Natural killer cell (primary cell): ENCODE results near the gene THSD4. TPM values are rescaled to one million over a fixed set of nuclear protein-coding genes. Genes with fewer than 3 reads are reported as not detected.
"Not testable (repeated sequence)": the region's sequence is repeated elsewhere in the genome, so short reads cannot be mapped to it uniquely, and the experiment has no call there.

ENCODE experiments used
- ATAC-seq, 3 donors: fragments of 150-1000 bp in 2 of 3; fragments of 200-7000 bp in 1 of 3; cut with Tn5 transposase; 1 replicate in 1 of 3; 2 replicates in 2 of 3; pipeline ENCODE4 v1.10.0; 2021; ENCODE audit warnings: mild to moderate bottlenecking in 2 of 3, moderate library complexity in 2 of 3
- DNase-seq, 2 donors: peaks; one replicate each; pipeline versions ENCODE4 v3.0.0 to v3.0.0-alpha.2; 2013 to 2021; ENCODE audit warnings: mixed read lengths in 1 of 2
- H3K27ac ChIP-seq: one replicate; pipeline ENCODE4 v1.5.1; 2013; ENCODE audit warnings: mild to moderate bottlenecking, low read length
- H3K27me3 ChIP-seq: one replicate; pipeline ENCODE4 v1.6.1; 2013; ENCODE audit warnings: low read length; ENCODE audit not compliant: control insufficient read depth, insufficient read depth
- H3K36me3 ChIP-seq: one replicate; pipeline ENCODE4 v1.6.1; 2013; ENCODE audit warnings: low read length; ENCODE audit not compliant: control insufficient read depth, insufficient read depth
- H3K4me1 ChIP-seq: one replicate; pipeline ENCODE4 v1.6.1; 2013; ENCODE audit warnings: low read length; ENCODE audit not compliant: control insufficient read depth, insufficient read depth
- H3K4me3 ChIP-seq: one replicate; pipeline ENCODE4 v1.5.1; 2013; ENCODE audit warnings: low read length
- H3K9me3 ChIP-seq: one replicate; pipeline ENCODE4 v1.6.1; 2013; ENCODE audit warnings: low read length; ENCODE audit not compliant: control insufficient read depth, insufficient read depth
- H3K27ac Mint-ChIP-seq, 2 donors: one replicate each; pipeline ENCODE4 v1.8.0; 2022; ENCODE audit warnings: mild to moderate bottlenecking in 2 of 2, mixed read lengths in 2 of 2, moderate library complexity in 1 of 2
- H3K27me3 Mint-ChIP-seq, 2 donors: one replicate each; pipeline ENCODE4 v1.8.0; 2022; ENCODE audit warnings: low read depth in 2 of 2, mixed read lengths in 2 of 2
- H3K36me3 Mint-ChIP-seq: one replicate; pipeline ENCODE4 v1.8.0; 2022; ENCODE audit warnings: mixed read lengths
- H3K4me1 Mint-ChIP-seq, 2 donors: one replicate each; pipeline ENCODE4 v1.8.0; 2022; ENCODE audit warnings: mixed read lengths in 2 of 2
- H3K4me3 Mint-ChIP-seq: one replicate; pipeline ENCODE4 v1.8.0; 2022; ENCODE audit warnings: mild to moderate bottlenecking, moderate library complexity, mixed read lengths
- H3K9me3 Mint-ChIP-seq, 2 donors: one replicate each; pipeline ENCODE4 v1.8.0; 2022; ENCODE audit warnings: mixed read lengths in 2 of 2
- WGBS: methylation state at CpG from one replicate; pipeline ENCODE4 v1.1.7; 2013; ENCODE audit warnings: missing lambda C conversion rate; ENCODE audit not compliant: insufficient coverage; 5-methylcytosine and 5-hydroxymethylcytosine counted together
- intact Hi-C: fragments of 100-400 bp; cut with micrococcal nuclease; formaldehyde crosslinking; loops from one replicate; pipeline ENCODE4 v1.14.2; 2022
- total RNA-seq, 4 donors: library from RNA; stranded (reverse); fragments of 120-200 nt in 1 of 4; gene quantifications; one replicate each; pipeline versions ENCODE4 v1.2.3 to v1.2.4, GENCODE V29; 2013 to 2022
- TF ChIP-seq, protein P1 (sequence below): fragments of 200-600 bp; IDR thresholded peaks from one replicate; pipeline ENCODE4 v1.8.0; 2022; ENCODE audit warnings: antibody characterized with exemption

Gene THSD4
- total RNA-seq, 3 donors from 2014 or later (not counting 1 experiment from before 2014, with no cell fraction given) = not detected

DNA sequence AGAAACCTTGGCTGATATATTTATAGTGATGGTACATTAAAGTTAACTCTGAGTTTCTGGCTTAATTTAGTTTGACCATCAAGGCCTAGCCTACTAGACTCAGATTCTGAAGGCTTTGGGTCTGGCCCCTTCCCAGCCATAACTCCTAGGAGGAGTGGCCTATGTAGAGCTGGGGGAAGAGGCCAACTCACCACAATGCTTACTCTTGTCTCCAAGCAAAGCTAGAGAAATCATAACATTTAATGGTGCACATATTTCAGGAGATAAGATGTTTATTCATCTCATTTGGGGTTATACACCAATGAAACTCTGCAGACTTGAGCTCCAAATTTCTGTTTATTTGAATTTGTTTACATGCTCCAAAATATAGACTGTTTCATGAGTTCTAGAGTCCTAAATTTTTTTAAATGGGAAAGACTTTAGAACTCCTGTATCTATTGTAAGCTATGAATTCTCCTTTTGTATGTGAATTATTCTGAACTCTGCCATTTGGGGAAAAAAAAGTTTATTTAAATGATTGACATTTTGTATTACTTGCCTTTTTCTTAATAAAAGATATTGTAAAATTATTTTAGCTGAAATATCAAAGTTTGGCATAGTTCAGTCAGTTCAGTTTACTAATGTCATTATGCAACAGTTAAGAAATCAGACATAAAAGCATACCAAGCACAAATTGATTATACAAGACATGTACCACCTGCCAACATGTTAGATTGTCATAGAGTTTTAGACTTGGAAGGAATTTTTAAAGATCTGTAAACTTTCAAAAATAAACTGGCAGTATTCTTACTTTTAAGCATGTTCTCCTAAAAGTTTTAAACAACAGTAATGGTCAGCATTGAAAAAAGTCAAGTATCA, 551.7 kb downstream of the THSD4 start:
- TF ChIP-seq, protein P1, sequence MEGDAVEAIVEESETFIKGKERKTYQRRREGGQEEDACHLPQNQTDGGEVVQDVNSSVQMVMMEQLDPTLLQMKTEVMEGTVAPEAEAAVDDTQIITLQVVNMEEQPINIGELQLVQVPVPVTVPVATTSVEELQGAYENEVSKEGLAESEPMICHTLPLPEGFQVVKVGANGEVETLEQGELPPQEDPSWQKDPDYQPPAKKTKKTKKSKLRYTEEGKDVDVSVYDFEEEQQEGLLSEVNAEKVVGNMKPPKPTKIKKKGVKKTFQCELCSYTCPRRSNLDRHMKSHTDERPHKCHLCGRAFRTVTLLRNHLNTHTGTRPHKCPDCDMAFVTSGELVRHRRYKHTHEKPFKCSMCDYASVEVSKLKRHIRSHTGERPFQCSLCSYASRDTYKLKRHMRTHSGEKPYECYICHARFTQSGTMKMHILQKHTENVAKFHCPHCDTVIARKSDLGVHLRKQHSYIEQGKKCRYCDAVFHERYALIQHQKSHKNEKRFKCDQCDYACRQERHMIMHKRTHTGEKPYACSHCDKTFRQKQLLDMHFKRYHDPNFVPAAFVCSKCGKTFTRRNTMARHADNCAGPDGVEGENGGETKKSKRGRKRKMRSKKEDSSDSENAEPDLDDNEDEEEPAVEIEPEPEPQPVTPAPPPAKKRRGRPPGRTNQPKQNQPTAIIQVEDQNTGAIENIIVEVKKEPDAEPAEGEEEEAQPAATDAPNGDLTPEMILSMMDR = no peak
- Histone ChIP-seq H3K4me3 (no peak overlapping the region), H3K9me3 (no peaks in the 10 kb centered on the region), H3K4me1 (no peaks in the 10 kb centered on the region), H3K27ac (no peak overlapping the region), H3K27me3 (no peaks in the 10 kb centered on the region), H3K36me3 (no peaks in the 10 kb centered on the region)
- Mint-ChIP-seq H3K4me1 (no peaks in the 10 kb centered on the region), H3K9me3 (no peaks in the 10 kb centered on the region), H3K4me3 (no peak overlapping the region), H3K27ac (no peak overlapping the region), H3K27me3 (peaks cover 8 to 39% of the 10 kb centered on the region in 2 donors), H3K36me3 (no peaks in the 10 kb centered on the region)
- DNase-seq = no peak
- intact Hi-C loops = no loop called here
- no peak for ATAC-seq

DNA sequence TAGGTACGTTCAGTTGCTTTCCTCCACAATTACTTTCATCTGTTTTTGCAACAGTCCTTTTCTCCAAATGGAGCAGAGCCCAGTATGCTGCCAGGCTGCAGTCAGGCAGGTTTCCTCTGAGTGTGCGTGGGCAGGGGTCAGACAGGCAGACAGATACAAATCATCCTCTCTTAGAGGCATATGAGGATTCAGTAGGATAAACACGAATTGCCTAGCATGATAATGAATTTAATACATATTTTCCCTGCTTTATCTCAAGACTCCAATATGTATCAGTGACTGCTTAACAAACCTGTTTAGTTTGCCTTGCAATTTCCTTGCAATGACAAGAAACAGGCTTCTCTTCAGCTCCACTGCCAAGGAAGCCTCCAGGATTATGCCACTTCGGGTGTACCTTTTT, 554.4 kb downstream of the THSD4 start:
- Histone ChIP-seq H3K27me3 (peaks cover 2% of the 10 kb centered on the region), H3K4me1 (no peaks in the 10 kb centered on the region), H3K9me3 (no peaks in the 10 kb centered on the region), H3K27ac (no peak overlapping the region), H3K4me3 (no peak overlapping the region), H3K36me3 (no peaks in the 10 kb centered on the region)
- intact Hi-C loops = no loop called here
- ATAC-seq (no peak), DNase-seq (no peak)
- Mint-ChIP-seq H3K4me3 (no peak overlapping the region), H3K4me1 (no peaks in the 10 kb centered on the region), H3K36me3 (no peaks in the 10 kb centered on the region), H3K9me3 (no peaks in the 10 kb centered on the region), H3K27me3 (peaks cover 23 to 58% of the 10 kb centered on the region in 2 donors), H3K27ac (no peak overlapping the region)
- WGBS = 90% methylated on average over 2 of the region's 4 CpGs
- TF ChIP-seq, protein P1 = no peak

DNA sequence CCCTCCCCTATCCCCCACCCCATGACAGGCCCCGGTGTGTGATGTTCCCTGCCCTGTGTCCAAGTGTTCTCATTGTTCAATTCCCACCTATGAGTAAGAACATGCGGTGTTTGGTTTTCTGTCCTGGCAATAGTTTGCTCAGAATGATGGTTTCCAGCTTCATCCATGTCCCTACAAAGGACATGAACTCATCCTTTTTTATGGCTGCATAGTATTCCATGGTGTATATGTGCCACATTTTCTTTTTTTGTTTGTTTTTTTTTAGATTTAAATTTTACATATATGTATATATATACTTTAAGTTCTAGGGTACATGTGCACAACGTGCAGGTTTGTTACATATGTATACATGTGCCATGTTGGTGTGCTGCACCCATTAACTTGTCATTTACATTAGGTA, 555.0 kb downstream of the THSD4 start:
- peaks cover 24 to 56% of the 10 kb centered on the region in 2 donors for H3K27me3 Mint-ChIP-seq
- H3K4me3 Mint-ChIP-seq, H3K4me1 Mint-ChIP-seq: not testable (repeated sequence)

DNA sequence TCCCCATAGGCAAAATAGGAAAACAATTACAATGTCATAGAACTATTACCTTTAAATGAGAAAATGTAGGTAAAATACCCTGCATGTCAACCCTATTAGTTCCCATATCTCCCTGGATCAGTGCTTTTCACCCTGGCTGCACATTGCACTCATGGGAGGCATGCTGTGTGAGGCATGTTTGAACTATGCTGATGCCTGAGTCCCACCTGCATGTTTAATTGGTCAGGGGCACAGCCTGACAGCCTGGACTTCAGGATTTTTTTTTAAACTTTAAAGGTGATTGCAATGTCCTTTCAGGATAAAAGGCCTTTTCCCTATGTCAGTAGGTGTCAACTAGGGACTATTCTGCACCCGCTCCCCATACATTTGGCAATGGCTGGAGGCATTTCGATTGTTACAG, 559.1 kb downstream of the THSD4 start:
- Mint-ChIP-seq H3K4me3 (no peak overlapping the region), H3K9me3 (no peaks in the 10 kb centered on the region), H3K27me3 (peaks cover 25 to 66% of the 10 kb centered on the region in 2 donors), H3K27ac (no peak overlapping the region), H3K36me3 (no peaks in the 10 kb centered on the region), H3K4me1 (no peaks in the 10 kb centered on the region)
- H3K27me3 ChIP-seq = peaks cover 2% of the 10 kb centered on the region
- no peaks in the 10 kb centered on the region for H3K36me3 ChIP-seq
- TF ChIP-seq, protein P1 = no peak
- H3K27ac ChIP-seq = no peak overlapping the region
- no peaks in the 10 kb centered on the region for H3K4me1 ChIP-seq
- 98% methylated on average over 2 of the region's 2 CpGs for WGBS
- ATAC-seq (no peak), DNase-seq (no peak)
- intact Hi-C loops = no loop called here
- no peak overlapping the region for H3K4me3 ChIP-seq
- no peaks in the 10 kb centered on the region for H3K9me3 ChIP-seq

More for the DNA sequence above, 555.0 kb downstream of the THSD4 start:
- H3K27ac Mint-ChIP-seq, H3K27ac ChIP-seq, H3K9me3 ChIP-seq, H3K4me3 ChIP-seq, intact Hi-C loops, H3K36me3 Mint-ChIP-seq, H3K9me3 Mint-ChIP-seq, ATAC-seq, H3K4me1 ChIP-seq, DNase-seq, H3K27me3 ChIP-seq, H3K36me3 ChIP-seq: not testable (repeated sequence)
- WGBS = 94% methylated on average over 2 of the region's 3 CpGs
